SU-DHL-6 (cell line): Measurements from ENCODE around the gene RBM12.

Experiments used
- H2AFZ ChIP-seq: fragments of 200-600 bp; sonication (generic); 2 replicates; pipeline ENCODE4 v1.6.1; 2014; ENCODE audit warnings: low read depth, mild to moderate bottlenecking, moderate library complexity, mixed read lengths, antibody characterized with exemption, low read length; ENCODE audit not compliant: severe bottlenecking
- H3F3A ChIP-seq: fragments of 200-600 bp; shearing (Covaris generic); 2 replicates; pipeline ENCODE4 v1.6.0; 2016; ENCODE audit warnings: antibody characterized with exemption, mild to moderate bottlenecking; ENCODE audit not compliant: insufficient read depth
- H3K27ac ChIP-seq: fragments of 200-600 bp; sonication (generic); 2 replicates; pipeline ENCODE4 v1.5.1; 2016; ENCODE audit warnings: low read depth, mild to moderate bottlenecking, low read length, moderate library complexity, mixed read lengths
- H3K27me3 ChIP-seq: fragments of 200-600 bp; sonication (generic), shearing (Covaris generic); 2 replicates; pipeline ENCODE4 v1.6.0; 2014; ENCODE audit warnings: mild to moderate bottlenecking, low read length
- H3K36me3 ChIP-seq: fragments of 200-600 bp; sonication (generic); 2 replicates; pipeline ENCODE4 v1.6.1; 2014; ENCODE audit warnings: mild to moderate bottlenecking, low read length, mixed read lengths
- H3K4me2 ChIP-seq: fragments of 300-600, 200-600 bp; shearing (Covaris generic), sonication (generic); 2 replicates; pipeline ENCODE4 v1.6.0; 2014; ENCODE audit warnings: low read length, low read depth, mild to moderate bottlenecking; ENCODE audit not compliant: poor library complexity, severe bottlenecking
- H3K4me3 ChIP-seq: fragments of 200-600 bp; sonication (generic); 2 replicates; pipeline ENCODE4 v1.5.1; 2014; ENCODE audit warnings: antibody characterized with exemption, low read length, mild to moderate bottlenecking, mixed read lengths; ENCODE audit not compliant: insufficient read depth, poor library complexity, severe bottlenecking
- H3K79me2 ChIP-seq: fragments of 200-600 bp; sonication (generic); 2 replicates; pipeline ENCODE4 v1.6.1; 2014; ENCODE audit warnings: mild to moderate bottlenecking, low read length, moderate library complexity; ENCODE audit not compliant: insufficient read depth
- H3K9ac ChIP-seq: fragments of 200-600 bp; sonication (generic); 2 replicates; pipeline ENCODE4 v1.7.0; 2014; ENCODE audit warnings: mild to moderate bottlenecking, low read length
- H3K9me2 ChIP-seq: fragments of 200-600 bp; sonication (generic); replicated peaks from 2 replicates; pipeline ENCODE4 v1.6.1; 2014; ENCODE audit warnings: low read length; ENCODE audit not compliant: insufficient read depth
- H3K9me3 ChIP-seq: fragments of 200-600 bp; sonication (generic); 2 replicates; pipeline ENCODE4 v1.6.1; 2014; ENCODE audit warnings: low read length, mixed read lengths; ENCODE audit not compliant: insufficient read depth
- H4K20me1 ChIP-seq: fragments of 200-600 bp; sonication (generic); 2 replicates; pipeline ENCODE4 v1.6.1; 2014; ENCODE audit warnings: low read depth, mild to moderate bottlenecking, antibody characterized with exemption, low read length, moderate library complexity, mixed read lengths
- EZH2phosphoT487 ChIP-seq: fragments of 200-600 bp; sonication (generic), shearing (Covaris generic); conservative IDR thresholded peaks from 2 replicates; pipeline ENCODE4 v1.6.1; 2018; ENCODE audit warnings: mild to moderate bottlenecking, antibody characterized with exemption, low read length, moderate library complexity, mixed read lengths
- TF ChIP-seq, protein P1 (sequence below): fragments of 200-600 bp; sonication (generic); IDR thresholded peaks from one replicate; pipeline ENCODE4 v1.5.1; 2017; ENCODE audit warnings: antibody characterized with exemption, mild to moderate bottlenecking, low read length, moderate library complexity; ENCODE audit not compliant: insufficient read depth, poor library complexity, severe bottlenecking

RBM12 gene

GRCh38 chr20:35648836-35649235 lies 15.9 kb downstream of the RBM12 start:
- Histone ChIP-seq H2AFZ (no peak overlapping the region), H3K36me3 (peaks cover 20% of the 10 kb centered on the region; the same call in 1 of the 2 replicates), H3F3A (peaks cover 25% of the 10 kb centered on the region), H3K4me3 (no peak overlapping the region), H3K9me2 (no peaks in the 10 kb centered on the region), H3K27me3 (no peaks in the 10 kb centered on the region), H4K20me1 (peaks cover 20% of the 10 kb centered on the region), H3K9me3 (no peaks in the 10 kb centered on the region), H3K79me2 (peaks cover 79% of the 10 kb centered on the region), H3K27ac (no peak overlapping the region), H3K9ac (no peak overlapping the region), H3K4me2 (no peak overlapping the region)
- no peak for TF ChIP-seq EZH2phosphoT487
- TF ChIP-seq, protein P1, sequence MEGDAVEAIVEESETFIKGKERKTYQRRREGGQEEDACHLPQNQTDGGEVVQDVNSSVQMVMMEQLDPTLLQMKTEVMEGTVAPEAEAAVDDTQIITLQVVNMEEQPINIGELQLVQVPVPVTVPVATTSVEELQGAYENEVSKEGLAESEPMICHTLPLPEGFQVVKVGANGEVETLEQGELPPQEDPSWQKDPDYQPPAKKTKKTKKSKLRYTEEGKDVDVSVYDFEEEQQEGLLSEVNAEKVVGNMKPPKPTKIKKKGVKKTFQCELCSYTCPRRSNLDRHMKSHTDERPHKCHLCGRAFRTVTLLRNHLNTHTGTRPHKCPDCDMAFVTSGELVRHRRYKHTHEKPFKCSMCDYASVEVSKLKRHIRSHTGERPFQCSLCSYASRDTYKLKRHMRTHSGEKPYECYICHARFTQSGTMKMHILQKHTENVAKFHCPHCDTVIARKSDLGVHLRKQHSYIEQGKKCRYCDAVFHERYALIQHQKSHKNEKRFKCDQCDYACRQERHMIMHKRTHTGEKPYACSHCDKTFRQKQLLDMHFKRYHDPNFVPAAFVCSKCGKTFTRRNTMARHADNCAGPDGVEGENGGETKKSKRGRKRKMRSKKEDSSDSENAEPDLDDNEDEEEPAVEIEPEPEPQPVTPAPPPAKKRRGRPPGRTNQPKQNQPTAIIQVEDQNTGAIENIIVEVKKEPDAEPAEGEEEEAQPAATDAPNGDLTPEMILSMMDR: no peak

DNA sequence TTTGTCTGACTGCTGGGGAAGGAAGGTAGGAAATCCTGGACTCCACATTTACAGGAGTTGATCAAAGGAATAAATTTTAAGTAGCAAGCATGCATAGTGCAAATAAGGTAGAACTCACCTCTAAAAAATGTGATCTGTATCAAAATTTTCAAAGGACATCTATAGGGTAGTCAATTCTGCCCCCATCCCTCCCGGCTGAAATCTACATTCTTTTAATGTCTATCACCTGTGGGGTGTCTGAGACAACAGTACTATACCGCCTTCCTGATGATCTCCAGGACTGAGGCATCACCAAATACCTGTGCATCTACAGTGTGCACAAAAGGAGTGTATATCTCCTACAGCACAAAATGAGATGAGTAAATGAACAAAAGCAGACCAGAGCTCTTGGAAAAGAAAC lies 19.9 kb downstream of the RBM12 start:
- H3K9me3 ChIP-seq: no peaks in the 10 kb centered on the region
- no peak overlapping the region for H3K9ac ChIP-seq
- H3K27ac ChIP-seq: no peak overlapping the region
- TF ChIP-seq, protein P1: no peak
- TF ChIP-seq EZH2phosphoT487: no peak
- no peaks in the 10 kb centered on the region for H3K9me2 ChIP-seq
- peaks cover 10% of the 10 kb centered on the region; the same call in 1 of the 2 replicates for H3K36me3 ChIP-seq
- H4K20me1 ChIP-seq: no peaks in the 10 kb centered on the region
- no peak overlapping the region for H3K4me3 ChIP-seq
- peaks cover 11% of the 10 kb centered on the region for H3F3A ChIP-seq
- no peaks in the 10 kb centered on the region for H3K27me3 ChIP-seq
- H3K79me2 ChIP-seq: peaks cover 39% of the 10 kb centered on the region
- no peak overlapping the region for H2AFZ ChIP-seq
- no peak overlapping the region for H3K4me2 ChIP-seq

DNA sequence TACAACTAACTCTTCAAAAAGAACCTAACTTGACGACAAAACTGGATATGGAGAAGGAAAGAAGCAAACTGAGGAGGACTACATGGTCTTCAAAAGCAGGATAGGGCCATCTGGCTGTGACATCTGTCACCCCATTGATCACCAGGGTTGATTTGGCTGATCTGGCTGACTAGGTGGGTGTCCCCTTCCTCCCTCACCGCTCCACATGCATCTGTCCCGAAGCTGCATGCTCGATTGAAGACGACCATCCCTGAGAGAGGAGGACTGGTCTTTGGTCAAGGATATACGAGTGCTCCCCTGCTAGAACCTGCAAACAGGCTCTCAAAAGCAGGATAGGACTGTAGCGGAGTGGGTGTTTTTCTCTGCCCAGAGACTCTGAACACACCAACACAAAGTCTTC lies 21.7 kb downstream of the RBM12 start:
- Histone ChIP-seq H3K4me3 (no peak overlapping the region), H4K20me1 (no peaks in the 10 kb centered on the region)
- TF ChIP-seq EZH2phosphoT487: no peak
- TF ChIP-seq, protein P1: no peak

DNA sequence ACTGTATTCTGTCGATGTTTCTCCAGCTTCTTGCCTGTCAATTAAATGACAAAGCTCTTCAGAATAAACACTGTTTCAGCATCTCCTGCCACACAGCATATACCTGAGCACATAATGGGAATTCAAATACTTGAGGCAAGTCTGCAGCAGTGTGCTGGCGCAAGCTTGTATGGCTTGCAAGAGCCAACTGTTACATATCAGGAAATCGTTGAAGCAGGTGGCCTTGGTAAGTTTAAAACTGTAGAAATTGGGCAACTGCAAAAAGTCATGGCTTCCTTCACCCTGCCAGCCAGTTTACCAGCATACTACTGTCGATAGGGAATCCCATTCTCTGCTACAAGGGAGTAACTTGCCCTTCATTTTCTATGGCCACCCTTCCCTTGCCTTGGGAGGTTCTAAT lies 23.0 kb downstream of the RBM12 start:
- Histone ChIP-seq H2AFZ (no peak overlapping the region), H3F3A (peaks cover 8% of the 10 kb centered on the region), H3K4me2 (no peak overlapping the region), H3K27ac (no peak overlapping the region), H3K36me3 (no peaks in the 10 kb centered on the region), H3K9ac (no peak overlapping the region), H3K9me2 (no peaks in the 10 kb centered on the region), H3K79me2 (peaks cover 20% of the 10 kb centered on the region; the same call in 1 of the 2 replicates), H3K4me3 (no peak overlapping the region), H4K20me1 (no peaks in the 10 kb centered on the region), H3K9me3 (no peaks in the 10 kb centered on the region), H3K27me3 (no peaks in the 10 kb centered on the region)
- TF ChIP-seq EZH2phosphoT487: no peak
- TF ChIP-seq, protein P1: no peak

More for the DNA sequence above, 21.7 kb downstream of the RBM12 start:
- Histone ChIP-seq H3F3A (peaks cover 8% of the 10 kb centered on the region), H3K79me2 (peaks cover 21% of the 10 kb centered on the region; the same call in 1 of the 2 replicates), H3K36me3 (no peaks in the 10 kb centered on the region), H3K4me2 (no peak overlapping the region), H2AFZ (no peak overlapping the region), H3K9me2 (no peaks in the 10 kb centered on the region), H3K27me3 (no peaks in the 10 kb centered on the region), H3K9ac (no peak overlapping the region), H3K27ac (no peak overlapping the region), H3K9me3 (no peaks in the 10 kb centered on the region)
